SK-N-SH treated with all-trans-retinoic acid at 6 μM for 48 hours (cell line): ENCODE results near the gene RBM47.

ENCODE experiments used
- ARNTL ChIP-seq: fragments of 450-650 bp; formaldehyde crosslinking; IDR thresholded peaks from 2 replicates; pipeline ENCODE4 v1.5.0; 2020; ENCODE audit warnings: low read depth, mild to moderate bottlenecking, moderate library complexity, borderline replicate concordance
- BACH2 ChIP-seq: fragments of 250-450 bp; sonication (Bioruptor Pico); IDR thresholded peaks from 2 replicates; pipeline ENCODE4 v1.9.0; 2021; ENCODE audit warnings: mild to moderate bottlenecking, borderline replicate concordance
- CSDC2 ChIP-seq: fragments of 250-450 bp; sonication (Bioruptor Pico); IDR thresholded peaks from 2 replicates; pipeline ENCODE4 v1.5.0; 2020; ENCODE audit warnings: mild to moderate bottlenecking, moderate library complexity
- ESRRG ChIP-seq: fragments of 250-450 bp; sonication (Bioruptor Pico); IDR thresholded peaks from 2 replicates; pipeline ENCODE4 v1.6.1; 2021; ENCODE audit warnings: mild to moderate bottlenecking
- ISL1 ChIP-seq: fragments of 250-450 bp; sonication (Bioruptor Pico); IDR thresholded peaks from 2 replicates; pipeline ENCODE4 v2.1.2; 2022; ENCODE audit warnings: mild to moderate bottlenecking, moderate library complexity
- PATZ1 ChIP-seq: fragments of 250-450 bp; sonication (Bioruptor Pico); IDR thresholded peaks from 2 replicates; pipeline ENCODE4 v1.8.0; 2020; ENCODE audit warnings: mild to moderate bottlenecking, moderate library complexity, borderline replicate concordance
- RARB ChIP-seq: fragments of 250-450 bp; sonication (Bioruptor Pico); IDR thresholded peaks from 2 replicates; pipeline ENCODE4 v1.8.0; 2021; ENCODE audit warnings: mild to moderate bottlenecking, moderate library complexity
- TCF4 ChIP-seq: fragments of 250-450 bp; sonication (Bioruptor Pico); IDR thresholded peaks from 2 replicates; pipeline ENCODE4 v1.8.0; 2021; ENCODE audit warnings: mild to moderate bottlenecking, moderate library complexity, borderline replicate concordance

- TF ChIP-seq BACH2 = no peak
- TF ChIP-seq PATZ1 (CRISPR knock-in tag) = no peak
- TF ChIP-seq CSDC2 (CRISPR knock-in tag) = no peak
- TF ChIP-seq ISL1 (CRISPR knock-in tag) = no peak
- no peak for TF ChIP-seq ESRRG (CRISPR knock-in tag)
- TF ChIP-seq ARNTL (CRISPR knock-in tag) = no peak
- TF ChIP-seq TCF4 (CRISPR knock-in tag) = no peak
- TF ChIP-seq RARB (CRISPR knock-in tag) = no peak
These were observed 233.5 kb downstream of the RBM47 start for GRCh38 chr4:40395908-40396793.
